ENCODE data around the gene SCN1B.

Gene SCN1B

DNA sequence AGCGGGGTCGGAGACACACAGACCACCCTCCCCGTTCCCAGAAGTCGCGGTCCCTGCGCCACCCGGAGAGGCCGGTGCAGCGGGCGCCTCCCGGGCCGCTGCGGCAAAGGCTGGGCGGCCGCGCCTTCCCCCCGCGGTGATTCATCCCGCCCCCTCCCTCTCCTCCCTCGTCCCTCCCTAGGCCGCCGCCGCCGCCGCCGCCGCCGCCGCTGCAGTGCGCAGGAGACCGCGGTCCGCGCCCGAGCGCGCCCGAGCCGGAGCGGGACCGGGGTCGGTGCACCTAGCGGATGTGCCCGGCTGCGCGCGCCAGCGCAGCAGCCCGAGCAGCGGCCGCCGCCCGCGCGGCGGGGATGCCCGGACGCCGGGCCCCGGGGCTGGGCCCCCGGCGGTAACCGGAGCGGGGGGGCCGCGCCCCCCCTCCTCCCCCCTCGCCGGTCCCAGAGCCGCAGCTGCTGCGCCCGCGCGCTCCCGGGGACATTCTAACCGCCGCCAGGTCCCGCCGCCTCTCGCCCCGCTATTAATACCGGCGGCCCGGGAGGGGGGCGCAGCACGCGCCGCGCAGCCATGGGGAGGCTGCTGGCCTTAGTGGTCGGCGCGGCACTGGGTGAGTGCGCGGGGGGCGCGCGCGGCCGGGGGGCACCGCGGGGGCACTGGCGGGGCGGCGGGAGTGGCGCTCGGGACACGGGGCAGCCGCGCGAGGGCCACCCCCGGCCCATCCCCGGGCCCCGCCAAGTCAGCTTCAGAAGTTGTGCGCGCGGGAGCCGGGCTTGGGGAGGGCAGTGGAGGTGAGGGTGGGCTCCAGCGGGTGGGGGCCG, at the start of gene SCN1B (continued):
- no peak for TF ChIP-seq PRDM1 (tag by site-specific recombination; IDR thresholded peaks at IDR 0.05)
- no peak for TF ChIP-seq ZNF792 (tag by site-specific recombination; IDR thresholded peaks at IDR 0.05)
- no peak for TF ChIP-seq ZNF335 (tag by site-specific recombination; conservative IDR thresholded peaks at IDR 0.05)
- peak; percentile 46 for TF ChIP-seq SP3 (tag by site-specific recombination; IDR thresholded peaks at IDR 0.05)
- TF ChIP-seq ZNF211 (tag by site-specific recombination; IDR thresholded peaks at IDR 0.05; ENCODE audit: low read depth) = no peak
- TF ChIP-seq ZNF48 (tag by site-specific recombination; IDR thresholded peaks at IDR 0.05) = no peak
- no peak for TF ChIP-seq ZNF530 (tag by site-specific recombination; IDR thresholded peaks at IDR 0.05; ENCODE audit: low read depth)
- TF ChIP-seq ZNF423 (tag by site-specific recombination; IDR thresholded peaks at IDR 0.05) = peak; percentile 19; the same call in 1 of the 2 replicates
- TF ChIP-seq ZNF302 (tag by site-specific recombination; IDR thresholded peaks at IDR 0.05; ENCODE audit: low read depth) = no peak
- TF ChIP-seq ZNF354C (tag by site-specific recombination; IDR thresholded peaks at IDR 0.05; ENCODE audit: borderline replicate concordance, low read depth) = no peak
- TF ChIP-seq ZNF510 (tag by site-specific recombination; IDR thresholded peaks at IDR 0.05; ENCODE audit: insufficient replicate concordance) = no peak
- no peak for TF ChIP-seq ZNF585B (tag by site-specific recombination; IDR thresholded peaks at IDR 0.05)
- no peak for TF ChIP-seq ZNF416 (tag by site-specific recombination; IDR thresholded peaks at IDR 0.05)
- TF ChIP-seq ZNF37A (tag by site-specific recombination; IDR thresholded peaks at IDR 0.05) = no peak
- TF ChIP-seq GLIS1 (tag by site-specific recombination; IDR thresholded peaks at IDR 0.05) = peak; percentile 81
- TF ChIP-seq SP2 (tag by site-specific recombination; IDR thresholded peaks at IDR 0.05) = peak; percentile 22; the same call in 1 of the 2 replicates
- no peak for TF ChIP-seq ZNF777 (tag by site-specific recombination; IDR thresholded peaks at IDR 0.05; ENCODE audit: borderline replicate concordance)

DNA sequence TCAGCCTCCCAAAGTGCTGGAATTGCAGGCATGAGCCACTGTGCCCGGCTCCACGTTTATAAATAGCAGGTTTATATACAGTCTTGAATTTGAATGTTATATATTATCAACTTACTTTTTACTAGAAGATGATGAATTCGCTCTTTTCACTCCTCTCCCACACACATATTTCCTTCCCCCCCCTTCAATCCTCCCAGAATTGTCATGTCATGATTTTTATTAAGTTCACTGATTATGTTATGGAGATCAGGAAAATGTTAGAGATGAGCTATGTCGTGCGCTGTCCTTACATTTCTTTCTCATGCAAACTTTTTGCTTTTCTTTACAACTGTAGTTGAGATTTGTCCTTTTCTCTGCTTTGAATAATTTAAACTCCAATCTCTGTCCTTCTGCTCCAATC, 48.0 kb upstream of the SCN1B start:
- no peak overlapping the region for H3K27ac ChIP-seq (ENCODE audit: extremely low read depth, low read depth, low read length)
- no peaks in the 10 kb centered on the region for H3K36me3 ChIP-seq (ENCODE audit: control insufficient read depth in 2 of 2, insufficient read depth in 1 of 2, low read length in 2 of 2)
- CTCF ChIA-PET = interaction anchor here (0.6 to 7.6 kb wide), 6 partner anchors 10 to 273 kb away, joined by 3 to 53 read pairs (median 4); no protein-coding TSS in a partner anchor
- POLR2A ChIA-PET = no interaction called here
- TF ChIP-seq ZNF433 (tag by site-specific recombination; IDR thresholded peaks at IDR 0.05; ENCODE audit: low read depth) (no peak), ZNF140 (tag by site-specific recombination; IDR thresholded peaks at IDR 0.05) (no peak), ZNF777 (tag by site-specific recombination; IDR thresholded peaks at IDR 0.05; ENCODE audit: borderline replicate concordance) (no peak), KLF10 (tag by site-specific recombination; IDR thresholded peaks at IDR 0.05) (no peak), ZNF76 (tag by site-specific recombination; IDR thresholded peaks at IDR 0.05; ENCODE audit: borderline replicate concordance, low read depth) (no peak), ZNF138 (tag by site-specific recombination; IDR thresholded peaks at IDR 0.05; ENCODE audit: borderline replicate concordance) (no peak), ZSCAN23 (tag by site-specific recombination; IDR thresholded peaks at IDR 0.05) (no peak), ZNF791 (tag by site-specific recombination; IDR thresholded peaks at IDR 0.05) (no peak), KLF8 (tag by site-specific recombination; IDR thresholded peaks at IDR 0.05) (no peak), ZNF830 (tag by site-specific recombination; IDR thresholded peaks at IDR 0.05; ENCODE audit: low read depth) (no peak)
- H3K4me1 ChIP-seq (ENCODE audit: control insufficient read depth, insufficient read depth, low read length) = no peaks in the 10 kb centered on the region
- no peak overlapping the region for H3K4me3 ChIP-seq (ENCODE audit: low read depth, low read length)
- peaks cover 3% of the 10 kb centered on the region; the same call in 1 of the 2 replicates for H3K9me3 ChIP-seq (ENCODE audit: control insufficient read depth, insufficient read depth, low read depth, low read length)

DNA sequence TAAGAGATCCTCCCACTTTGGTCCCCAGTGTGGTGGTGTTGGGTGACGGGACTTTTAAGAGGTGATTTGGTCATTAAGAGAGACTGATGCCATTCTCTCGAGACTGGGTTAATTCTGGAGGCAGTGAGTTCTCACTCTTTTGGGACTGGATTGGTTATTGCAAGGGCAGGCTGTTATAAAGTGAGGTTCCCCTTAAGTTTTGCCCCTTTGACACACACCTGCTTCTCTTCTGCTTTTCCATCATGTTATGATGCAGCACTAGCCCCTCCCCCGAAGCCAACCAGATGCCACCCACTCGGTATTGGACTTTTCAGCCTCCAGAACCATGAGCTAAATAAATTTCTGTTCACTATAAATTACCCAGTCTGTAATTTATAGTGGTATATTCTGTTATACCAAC, 46.5 kb upstream of the SCN1B start:
- Histone ChIP-seq H3K9me3 (ENCODE audit: control insufficient read depth, insufficient read depth, low read depth, low read length) (peaks cover 3% of the 10 kb centered on the region; the same call in 1 of the 2 replicates), H3K36me3 (ENCODE audit: control insufficient read depth in 2 of 2, insufficient read depth in 1 of 2, low read length in 2 of 2) (no peaks in the 10 kb centered on the region), H3K27ac (ENCODE audit: extremely low read depth, low read depth, low read length) (no peak overlapping the region), H3K4me3 (ENCODE audit: low read depth, low read length) (no peak overlapping the region), H3K4me1 (ENCODE audit: control insufficient read depth, insufficient read depth, low read length) (no peaks in the 10 kb centered on the region)
- ChIA-PET CTCF (interaction anchor here (0.6 to 7.6 kb wide), 8 partner anchors 11 to 118 kb away, joined by 3 to 53 read pairs (median 4); no protein-coding TSS in a partner anchor), POLR2A (interaction anchor here (1.1 kb wide), 1 partner anchor 158 kb away, joined by 4 read pairs; no protein-coding TSS in a partner anchor)
- no peak for TF ChIP-seq ZNF707 (tag by site-specific recombination; IDR thresholded peaks at IDR 0.05)
- no peak for TF ChIP-seq ZNF23 (tag by site-specific recombination; IDR thresholded peaks at IDR 0.05; ENCODE audit: borderline replicate concordance)
- no peak for TF ChIP-seq ZNF530 (tag by site-specific recombination; IDR thresholded peaks at IDR 0.05; ENCODE audit: low read depth)
- TF ChIP-seq, protein P1, sequence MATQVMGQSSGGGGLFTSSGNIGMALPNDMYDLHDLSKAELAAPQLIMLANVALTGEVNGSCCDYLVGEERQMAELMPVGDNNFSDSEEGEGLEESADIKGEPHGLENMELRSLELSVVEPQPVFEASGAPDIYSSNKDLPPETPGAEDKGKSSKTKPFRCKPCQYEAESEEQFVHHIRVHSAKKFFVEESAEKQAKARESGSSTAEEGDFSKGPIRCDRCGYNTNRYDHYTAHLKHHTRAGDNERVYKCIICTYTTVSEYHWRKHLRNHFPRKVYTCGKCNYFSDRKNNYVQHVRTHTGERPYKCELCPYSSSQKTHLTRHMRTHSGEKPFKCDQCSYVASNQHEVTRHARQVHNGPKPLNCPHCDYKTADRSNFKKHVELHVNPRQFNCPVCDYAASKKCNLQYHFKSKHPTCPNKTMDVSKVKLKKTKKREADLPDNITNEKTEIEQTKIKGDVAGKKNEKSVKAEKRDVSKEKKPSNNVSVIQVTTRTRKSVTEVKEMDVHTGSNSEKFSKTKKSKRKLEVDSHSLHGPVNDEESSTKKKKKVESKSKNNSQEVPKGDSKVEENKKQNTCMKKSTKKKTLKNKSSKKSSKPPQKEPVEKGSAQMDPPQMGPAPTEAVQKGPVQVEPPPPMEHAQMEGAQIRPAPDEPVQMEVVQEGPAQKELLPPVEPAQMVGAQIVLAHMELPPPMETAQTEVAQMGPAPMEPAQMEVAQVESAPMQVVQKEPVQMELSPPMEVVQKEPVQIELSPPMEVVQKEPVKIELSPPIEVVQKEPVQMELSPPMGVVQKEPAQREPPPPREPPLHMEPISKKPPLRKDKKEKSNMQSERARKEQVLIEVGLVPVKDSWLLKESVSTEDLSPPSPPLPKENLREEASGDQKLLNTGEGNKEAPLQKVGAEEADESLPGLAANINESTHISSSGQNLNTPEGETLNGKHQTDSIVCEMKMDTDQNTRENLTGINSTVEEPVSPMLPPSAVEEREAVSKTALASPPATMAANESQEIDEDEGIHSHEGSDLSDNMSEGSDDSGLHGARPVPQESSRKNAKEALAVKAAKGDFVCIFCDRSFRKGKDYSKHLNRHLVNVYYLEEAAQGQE (tag by site-specific recombination; IDR thresholded peaks at IDR 0.05) = no peak
- TF ChIP-seq ZNF654 (tag by site-specific recombination; IDR thresholded peaks at IDR 0.05; ENCODE audit: low read depth) = no peak
- no peak for TF ChIP-seq ZNF600 (tag by site-specific recombination; IDR thresholded peaks at IDR 0.05)
- no peak for TF ChIP-seq ZNF350 (tag by site-specific recombination; IDR thresholded peaks at IDR 0.05)

Measured in HEK293 (cell line).